Lower leg skin (tissue), 3 donors: ENCODE measurements around the gene FGF11.

Source experiments
- CTCF ChIP-seq, 3 donors: fragments of 450-650 bp; IDR thresholded peaks; one replicate each; pipeline ENCODE4 v1.5.1; 2016; ENCODE audit warnings: antibody characterized with exemption in 3 of 3, mild to moderate bottlenecking in 3 of 3, moderate library complexity in 2 of 3
- POLR2A ChIP-seq, 2 donors: fragments of 450-650 bp; IDR thresholded peaks; one replicate each; pipeline ENCODE4 v1.6.1; 2016 to 2017; ENCODE audit warnings: antibody characterized with exemption in 2 of 2, mild to moderate bottlenecking in 1 of 2, moderate library complexity in 1 of 2

- no peak for TF ChIP-seq CTCF (IDR thresholded peaks at IDR 0.05)
- TF ChIP-seq POLR2A (IDR thresholded peaks at IDR 0.05): no peak
Measured at GRCh38 chr17:7491583-7491982, 52.3 kb downstream of the FGF11 start.
